Tibial nerve (tissue), 4 donors: ENCODE results near the gene HIP1R. TPM values are rescaled to one million over a fixed set of nuclear protein-coding genes. Genes with fewer than 3 reads are reported as not detected.

ENCODE experiments used
- DNase-seq, 2 donors: peaks; one replicate each; pipeline ENCODE4 v3.0.0-alpha.2; 2019; ENCODE audit warnings: low spot score in 2 of 2
- H3K27ac ChIP-seq, 4 donors: fragments of 200-600 bp; sonication (generic) in 3 of 4; one replicate each; pipeline ENCODE4 v1.5.1; 2017 to 2019; ENCODE audit warnings: mild to moderate bottlenecking in 1 of 4
- H3K27me3 ChIP-seq, 2 donors: fragments of 200-600 bp; sonication (generic) in 1 of 2; one replicate each; pipeline versions ENCODE4 v1.5.1 to v1.6.0; 2017 to 2019
- H3K36me3 ChIP-seq, 3 donors: fragments of 200-600 bp; sonication (generic); one replicate each; pipeline ENCODE4 v1.5.1; 2018 to 2019
- H3K4me1 ChIP-seq, 4 donors: fragments of 200-600 bp; sonication (generic) in 3 of 4; one replicate each; pipeline ENCODE4 v1.5.1; 2017 to 2019
- H3K4me3 ChIP-seq, 4 donors: fragments of 200-600 bp; sonication (generic) in 3 of 4; one replicate each; pipeline ENCODE4 v1.5.1; 2017 to 2019; ENCODE audit warnings: mild to moderate bottlenecking in 1 of 4, moderate library complexity in 1 of 4
- H3K9me3 ChIP-seq, 4 donors: fragments of 200-600 bp; sonication (generic) in 3 of 4; one replicate each; pipeline ENCODE4 v1.5.1; 2017 to 2019
- CTCF ChIP-seq, 5 experiments: fragments of 200-600 bp in 3 of 5; fragments of 450-650 bp in 2 of 5; sonication (generic) in 3 of 5; IDR thresholded peaks; one replicate each; pipeline ENCODE4 v1.5.1; 2016 to 2019; ENCODE audit warnings: antibody characterized with exemption in 5 of 5, mild to moderate bottlenecking in 3 of 5, moderate library complexity in 2 of 5
- EP300 ChIP-seq, 2 donors: sonication (generic); formaldehyde crosslinking; IDR thresholded peaks; one replicate each; pipeline ENCODE4 v1.6.1; 2017; ENCODE audit warnings: antibody characterized with exemption in 2 of 2, mild to moderate bottlenecking in 1 of 2
- POLR2A ChIP-seq, 2 donors: fragments of 450-650 bp; IDR thresholded peaks; one replicate each; pipeline ENCODE4 v1.6.1; 2017; ENCODE audit warnings: antibody characterized with exemption in 2 of 2, mild to moderate bottlenecking in 2 of 2, moderate library complexity in 2 of 2
- WGBS, 2 donors: methylation state at CpG; one replicate each; pipeline ENCODE4 v1.1.5; 2018; 5-methylcytosine and 5-hydroxymethylcytosine counted together
- total RNA-seq, 4 donors: library from RNA; depleted of rRNA; stranded (reverse); fragments of >200 nt; gene quantifications; one replicate each; pipeline ENCODE4 v1.1.0, GENCODE V29; 2016

Gene HIP1R
- total RNA-seq, 4 donors from 2014 or later = 10.3 to 22.5 (median 16.9) TPM

DNA sequence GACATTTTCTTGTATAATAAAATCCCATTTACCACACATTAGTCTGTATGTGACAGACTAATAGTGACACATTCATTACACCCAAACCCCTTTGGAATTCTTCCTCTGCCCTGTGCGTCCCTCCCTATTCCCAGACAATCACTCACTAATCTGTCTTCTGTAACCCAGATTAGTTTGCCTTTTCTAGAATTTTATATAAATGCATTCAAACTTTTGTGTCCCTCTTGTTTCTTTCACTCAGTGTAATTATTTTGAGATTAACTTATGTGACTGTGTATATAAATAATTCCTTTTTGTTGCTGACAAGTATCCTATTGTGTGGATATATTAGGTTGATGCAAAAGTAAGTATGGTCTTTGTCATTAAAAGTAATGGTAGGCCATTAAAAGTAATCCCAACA lies 27.6 kb upstream of the HIP1R start:
- 79 to 87% methylated on average over 1 of the region's 1 CpG for WGBS, 2 donors
- DNase-seq = no peak
- Histone ChIP-seq H3K4me3 (no peak overlapping the region), H3K36me3 (peaks cover 0 to 15% (median 0%) of the 10 kb centered on the region in 3 donors), H3K4me1 (no peaks in the 10 kb centered on the region), H3K27me3 (no peaks in the 10 kb centered on the region), H3K27ac (no peak overlapping the region), H3K9me3 (no peaks in the 10 kb centered on the region)
- TF ChIP-seq POLR2A (IDR thresholded peaks at IDR 0.05) = no peak
- TF ChIP-seq CTCF (IDR thresholded peaks at IDR 0.05) = no peak
- TF ChIP-seq EP300 (IDR thresholded peaks at IDR 0.05) = no peak

- no peak for TF ChIP-seq EP300 (IDR thresholded peaks at IDR 0.05)
- no peak for TF ChIP-seq CTCF (IDR thresholded peaks at IDR 0.05)
- TF ChIP-seq POLR2A (IDR thresholded peaks at IDR 0.05) = no peak
- H3K4me3 ChIP-seq = no peak overlapping the region
- no peak overlapping the region for H3K27ac ChIP-seq
- H3K9me3 ChIP-seq = no peaks in the 10 kb centered on the region
- H3K4me1 ChIP-seq = no peaks in the 10 kb centered on the region
- 63 to 64% methylated on average over 3 of the region's 3 CpGs for WGBS, 2 donors
- H3K36me3 ChIP-seq = peaks cover 0 to 9% (median 0%) of the 10 kb centered on the region in 3 donors
- H3K27me3 ChIP-seq = no peaks in the 10 kb centered on the region
- DNase-seq = no peak
Observed at GRCh38 chr12:122811777-122812176, 23.5 kb upstream of the HIP1R start.

DNA sequence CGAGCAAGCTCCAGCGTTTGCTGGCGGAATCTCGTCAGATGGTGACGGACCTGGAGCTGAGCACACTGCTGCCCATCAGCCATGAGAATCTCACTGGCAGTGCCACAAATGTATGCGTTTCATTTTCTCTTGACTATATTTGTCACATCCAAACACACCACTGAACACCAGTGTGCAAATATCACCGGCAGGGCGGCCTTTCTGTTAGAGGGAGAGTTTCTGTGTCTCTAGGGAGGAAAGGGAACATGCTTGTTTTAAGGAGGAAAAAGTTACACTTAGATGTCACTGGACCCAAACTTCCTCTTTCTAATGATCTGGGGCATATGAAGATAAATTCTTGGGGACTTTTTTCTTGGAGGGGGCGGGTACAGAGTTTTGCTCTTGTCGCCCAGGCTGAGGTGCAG lies 21.9 kb upstream of the HIP1R start:
- Histone ChIP-seq H3K9me3 (no peaks in the 10 kb centered on the region), H3K36me3 (no peaks in the 10 kb centered on the region), H3K27me3 (no peaks in the 10 kb centered on the region), H3K4me1 (no peaks in the 10 kb centered on the region), H3K4me3 (no peak overlapping the region), H3K27ac (no peak overlapping the region)
- 76 to 77% methylated on average over 10 of the region's 10 CpGs for WGBS, 2 donors
- DNase-seq = no peak
- no peak for TF ChIP-seq CTCF (IDR thresholded peaks at IDR 0.05)
- no peak for TF ChIP-seq EP300 (IDR thresholded peaks at IDR 0.05)
- no peak for TF ChIP-seq POLR2A (IDR thresholded peaks at IDR 0.05)

- Histone ChIP-seq H3K4me3 (no peak overlapping the region), H3K9me3 (no peaks in the 10 kb centered on the region), H3K36me3 (no peaks in the 10 kb centered on the region), H3K4me1 (no peaks in the 10 kb centered on the region), H3K27me3 (no peaks in the 10 kb centered on the region), H3K27ac (no peak overlapping the region)
- whole genome bisulfite sequencing, 2 donors = 47 to 50% methylated on average over 10 of the region's 10 CpGs
- no peak for DNase-seq
- TF ChIP-seq CTCF (IDR thresholded peaks at IDR 0.05) (no peak), EP300 (IDR thresholded peaks at IDR 0.05) (no peak), POLR2A (IDR thresholded peaks at IDR 0.05) (no peak)
Observed at GRCh38 chr12:122819209-122819785, 16.0 kb upstream of the HIP1R start.

- Histone ChIP-seq H3K4me1 (no peaks in the 10 kb centered on the region), H3K27me3 (no peaks in the 10 kb centered on the region), H3K9me3 (no peaks in the 10 kb centered on the region), H3K4me3 (no peak overlapping the region), H3K36me3 (no peaks in the 10 kb centered on the region), H3K27ac (no peak overlapping the region)
- DNase-seq = no peak
- TF ChIP-seq CTCF (IDR thresholded peaks at IDR 0.05) = no peak
- no peak for TF ChIP-seq POLR2A (IDR thresholded peaks at IDR 0.05)
- no peak for TF ChIP-seq EP300 (IDR thresholded peaks at IDR 0.05)
- 83 to 88% methylated on average over 8 of the region's 8 CpGs for whole genome bisulfite sequencing, 2 donors
Observed at GRCh38 chr12:122820138-122820537, 15.1 kb upstream of the HIP1R start.
